Measurements from ENCODE around the gene ACOT4. TPM values are rescaled to one million over a fixed set of nuclear protein-coding genes. Genes with fewer than 3 reads are reported as not detected.
"Not testable (repeated sequence)": the region's sequence is repeated elsewhere in the genome, so short reads cannot be mapped to it uniquely, and the experiment has no call there.

ACOT4 gene
- total RNA-seq, 2 experiments from 2014 or later: 1.0 to 1.2 TPM

DNA sequence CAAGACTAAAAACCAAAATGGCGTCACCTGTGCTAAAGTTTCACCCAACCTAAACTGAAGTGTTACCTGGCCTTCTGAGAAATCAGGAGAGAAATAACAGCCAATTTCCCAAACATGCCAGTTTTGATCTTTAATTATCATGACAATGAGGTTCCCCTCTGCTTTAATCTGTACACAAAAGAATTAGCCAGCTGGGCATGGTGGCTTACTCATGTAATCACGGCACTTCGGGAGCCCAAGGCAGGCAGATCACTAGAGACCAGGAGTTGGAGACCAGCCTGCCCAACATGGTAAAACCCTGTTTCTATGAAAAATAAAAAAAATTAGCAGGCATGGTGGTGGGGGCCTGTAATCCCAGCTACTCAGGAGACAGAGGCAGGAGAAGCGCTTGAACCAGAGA, 37.8 kb upstream of the ACOT4 start:
- no peaks in the 10 kb centered on the region for H3K4me1 ChIP-seq (ENCODE audit: insufficient read depth, low read length)
- ChIA-PET POLR2A (no interaction called here), CTCF (no interaction called here)
- H3K27ac Mint-ChIP-seq: no peak overlapping the region
- no peak overlapping the region for H3K4me3 ChIP-seq (ENCODE audit: low read length)
- no peaks in the 10 kb centered on the region for H3K4me1 Mint-ChIP-seq (ENCODE audit: low read depth)
- TF ChIP-seq, protein P1, sequence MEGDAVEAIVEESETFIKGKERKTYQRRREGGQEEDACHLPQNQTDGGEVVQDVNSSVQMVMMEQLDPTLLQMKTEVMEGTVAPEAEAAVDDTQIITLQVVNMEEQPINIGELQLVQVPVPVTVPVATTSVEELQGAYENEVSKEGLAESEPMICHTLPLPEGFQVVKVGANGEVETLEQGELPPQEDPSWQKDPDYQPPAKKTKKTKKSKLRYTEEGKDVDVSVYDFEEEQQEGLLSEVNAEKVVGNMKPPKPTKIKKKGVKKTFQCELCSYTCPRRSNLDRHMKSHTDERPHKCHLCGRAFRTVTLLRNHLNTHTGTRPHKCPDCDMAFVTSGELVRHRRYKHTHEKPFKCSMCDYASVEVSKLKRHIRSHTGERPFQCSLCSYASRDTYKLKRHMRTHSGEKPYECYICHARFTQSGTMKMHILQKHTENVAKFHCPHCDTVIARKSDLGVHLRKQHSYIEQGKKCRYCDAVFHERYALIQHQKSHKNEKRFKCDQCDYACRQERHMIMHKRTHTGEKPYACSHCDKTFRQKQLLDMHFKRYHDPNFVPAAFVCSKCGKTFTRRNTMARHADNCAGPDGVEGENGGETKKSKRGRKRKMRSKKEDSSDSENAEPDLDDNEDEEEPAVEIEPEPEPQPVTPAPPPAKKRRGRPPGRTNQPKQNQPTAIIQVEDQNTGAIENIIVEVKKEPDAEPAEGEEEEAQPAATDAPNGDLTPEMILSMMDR (IDR thresholded peaks at IDR 0.05): no peak
- no peaks in the 10 kb centered on the region for H3K27me3 ChIP-seq (ENCODE audit: control insufficient read depth in 1 of 2, insufficient read depth in 2 of 2, low read length in 2 of 2)
- intact Hi-C loops (cut with DNase I, micrococcal nuclease): no loop called here
- DNase-seq (no peak), ATAC-seq (ENCODE audit: poor library complexity) (no peak)
- no peak overlapping the region for H3K4me3 Mint-ChIP-seq
- H3K36me3 ChIP-seq (ENCODE audit: insufficient read depth, low read length): no peaks in the 10 kb centered on the region
- H3K9me3 Mint-ChIP-seq: no peaks in the 10 kb centered on the region
- no peaks in the 10 kb centered on the region for H3K27me3 Mint-ChIP-seq
- no peak overlapping the region for H3K27ac ChIP-seq (ENCODE audit: low read depth in 1 of 2, low read length in 2 of 2)
- H3K36me3 Mint-ChIP-seq (ENCODE audit: low read depth): no peaks in the 10 kb centered on the region
- no peaks in the 10 kb centered on the region for H3K9me3 ChIP-seq (ENCODE audit: control insufficient read depth in 1 of 2, insufficient read depth in 1 of 2, low read length in 2 of 2)

DNA sequence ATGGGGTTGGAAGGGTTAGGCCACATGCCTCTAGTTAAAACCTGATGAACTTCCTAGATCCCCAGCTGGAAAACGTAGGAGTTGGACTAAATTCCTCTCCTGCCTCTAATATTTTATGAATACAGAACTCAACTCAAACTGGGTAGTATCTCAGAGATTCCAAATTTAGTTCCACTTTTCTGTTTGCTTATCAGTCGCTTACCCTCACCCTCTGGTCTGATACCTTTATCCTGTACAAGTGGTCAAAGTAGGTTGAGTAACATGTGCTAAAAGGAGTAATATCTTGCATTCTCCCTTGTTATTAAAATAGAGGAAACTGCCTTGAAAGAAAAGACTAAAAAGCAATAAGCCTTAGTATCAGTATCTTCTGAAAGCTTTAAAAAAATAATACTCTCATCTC, 34.5 kb upstream of the ACOT4 start:
- H3K36me3 ChIP-seq (ENCODE audit: insufficient read depth, low read length); H3K4me3 Mint-ChIP-seq; intact Hi-C loops (cut with DNase I, micrococcal nuclease); DNase-seq; POLR2A ChIA-PET; H3K36me3 Mint-ChIP-seq (ENCODE audit: low read depth); CTCF ChIA-PET; H3K4me1 ChIP-seq (ENCODE audit: insufficient read depth, low read length); H3K27ac ChIP-seq (ENCODE audit: low read depth in 1 of 2, low read length in 2 of 2); H3K27me3 ChIP-seq (ENCODE audit: control insufficient read depth in 1 of 2, insufficient read depth in 2 of 2, low read length in 2 of 2); H3K4me1 Mint-ChIP-seq (ENCODE audit: low read depth); H3K27ac Mint-ChIP-seq; ATAC-seq (ENCODE audit: poor library complexity); H3K9me3 Mint-ChIP-seq; H3K4me3 ChIP-seq (ENCODE audit: low read length); H3K27me3 Mint-ChIP-seq: not testable (repeated sequence)
- H3K9me3 ChIP-seq (ENCODE audit: control insufficient read depth in 1 of 2, insufficient read depth in 1 of 2, low read length in 2 of 2): peaks cover 0 to 11% of the 10 kb centered on the region in 2 experiments

DNA sequence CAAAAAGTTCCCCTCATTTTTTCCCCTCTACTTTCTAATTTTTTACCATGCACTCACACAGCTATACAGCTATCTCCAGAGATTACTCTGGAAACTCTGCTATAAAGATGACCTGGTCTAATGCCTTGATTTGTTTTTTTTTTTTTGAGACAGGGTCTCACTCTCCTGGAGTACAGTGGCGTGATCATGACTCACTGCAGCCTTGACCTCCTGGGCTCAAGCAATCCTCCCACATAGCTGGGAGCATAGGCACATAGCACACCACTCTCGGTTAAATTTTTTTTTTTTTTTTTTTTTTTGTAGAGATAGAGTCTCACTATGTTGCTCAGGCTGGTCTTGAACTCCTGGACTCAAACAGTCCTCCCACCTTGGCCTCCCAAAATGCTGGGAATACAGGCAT, 33.4 kb upstream of the ACOT4 start:
- peaks cover 12% of the 10 kb centered on the region for H3K36me3 Mint-ChIP-seq (ENCODE audit: low read depth)
- H3K27me3 Mint-ChIP-seq; H3K4me3 ChIP-seq (ENCODE audit: low read length); H3K27ac ChIP-seq (ENCODE audit: low read depth in 1 of 2, low read length in 2 of 2); H3K4me3 Mint-ChIP-seq; H3K27me3 ChIP-seq (ENCODE audit: control insufficient read depth in 1 of 2, insufficient read depth in 2 of 2, low read length in 2 of 2); DNase-seq; H3K27ac Mint-ChIP-seq; H3K9me3 Mint-ChIP-seq; H3K4me1 ChIP-seq (ENCODE audit: insufficient read depth, low read length); ATAC-seq (ENCODE audit: poor library complexity); POLR2A ChIA-PET; intact Hi-C loops (cut with DNase I, micrococcal nuclease); H3K4me1 Mint-ChIP-seq (ENCODE audit: low read depth); H3K36me3 ChIP-seq (ENCODE audit: insufficient read depth, low read length): not testable (repeated sequence)
- H3K9me3 ChIP-seq (ENCODE audit: control insufficient read depth in 1 of 2, insufficient read depth in 1 of 2, low read length in 2 of 2): peaks cover 0 to 11% of the 10 kb centered on the region in 2 experiments
- CTCF ChIA-PET: interaction anchor here (0.7 kb wide), 1 partner anchor 40 kb away, joined by 3 read pairs; no protein-coding TSS in a partner anchor

DNA sequence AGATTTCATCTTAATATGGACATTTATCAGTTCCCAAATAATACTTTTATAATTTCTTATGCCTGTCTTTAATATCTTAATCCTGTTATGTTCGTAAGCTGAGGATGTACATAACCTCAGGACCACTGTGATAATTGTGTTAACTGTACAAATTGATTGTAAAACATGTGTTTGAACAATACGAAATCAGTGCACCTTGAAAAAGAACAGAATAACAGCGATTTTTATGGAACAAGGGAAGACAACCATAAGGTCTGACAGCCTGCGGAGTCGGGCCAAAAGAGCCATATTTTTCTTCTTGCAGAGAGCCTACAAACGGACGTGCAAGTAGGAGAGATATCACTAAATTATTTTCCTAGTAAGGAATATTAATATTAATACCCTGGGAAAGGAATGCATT, 29.4 kb upstream of the ACOT4 start:
- POLR2A ChIA-PET; intact Hi-C loops (cut with DNase I, micrococcal nuclease); H3K27ac Mint-ChIP-seq: not testable (repeated sequence)

DNA sequence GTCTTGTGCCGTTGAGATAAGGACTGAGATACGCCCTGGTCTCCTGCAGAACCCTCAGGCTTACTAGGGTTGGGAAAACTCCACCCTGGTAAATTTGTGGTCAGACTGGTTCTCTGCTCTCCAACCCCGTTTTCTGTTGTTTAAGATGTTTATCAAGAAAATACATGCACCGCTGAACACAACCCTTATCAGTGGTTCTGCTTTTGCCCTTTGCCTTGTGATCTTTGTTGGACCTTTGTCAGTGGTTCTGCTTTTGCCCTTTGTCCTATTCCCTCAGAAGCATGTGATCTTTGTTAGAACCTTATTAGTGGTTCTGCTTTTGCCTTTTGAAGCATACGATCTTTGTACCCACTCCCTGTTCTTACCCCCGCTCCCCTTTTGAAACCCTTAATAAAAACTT, 29.0 kb upstream of the ACOT4 start:
- CTCF ChIA-PET; H3K4me3 ChIP-seq (ENCODE audit: low read length); H3K27ac Mint-ChIP-seq; ATAC-seq (ENCODE audit: poor library complexity); H3K27me3 ChIP-seq (ENCODE audit: control insufficient read depth in 1 of 2, insufficient read depth in 2 of 2, low read length in 2 of 2); POLR2A ChIA-PET; DNase-seq; H3K36me3 ChIP-seq (ENCODE audit: insufficient read depth, low read length); H3K27ac ChIP-seq (ENCODE audit: low read depth in 1 of 2, low read length in 2 of 2); intact Hi-C loops (cut with DNase I, micrococcal nuclease); H3K27me3 Mint-ChIP-seq; H3K4me3 Mint-ChIP-seq; H3K9me3 Mint-ChIP-seq: not testable (repeated sequence)
- Mint-ChIP-seq H3K4me1 (ENCODE audit: low read depth) (peaks cover 23% of the 10 kb centered on the region), H3K36me3 (ENCODE audit: low read depth) (peaks cover 29% of the 10 kb centered on the region)
- Histone ChIP-seq H3K9me3 (ENCODE audit: control insufficient read depth in 1 of 2, insufficient read depth in 1 of 2, low read length in 2 of 2) (peaks cover 0 to 11% of the 10 kb centered on the region in 2 experiments), H3K4me1 (ENCODE audit: insufficient read depth, low read length) (peaks cover 24% of the 10 kb centered on the region)

More for the DNA sequence above, 29.4 kb upstream of the ACOT4 start:
- CTCF ChIA-PET; ATAC-seq (ENCODE audit: poor library complexity); H3K27me3 Mint-ChIP-seq; DNase-seq; H3K4me3 ChIP-seq (ENCODE audit: low read length); H3K9me3 Mint-ChIP-seq; H3K27ac ChIP-seq (ENCODE audit: low read depth in 1 of 2, low read length in 2 of 2); H3K36me3 ChIP-seq (ENCODE audit: insufficient read depth, low read length); H3K4me3 Mint-ChIP-seq; H3K27me3 ChIP-seq (ENCODE audit: control insufficient read depth in 1 of 2, insufficient read depth in 2 of 2, low read length in 2 of 2): not testable (repeated sequence)
- Histone ChIP-seq H3K4me1 (ENCODE audit: insufficient read depth, low read length) (peaks cover 19% of the 10 kb centered on the region), H3K9me3 (ENCODE audit: control insufficient read depth in 1 of 2, insufficient read depth in 1 of 2, low read length in 2 of 2) (peaks cover 0 to 11% of the 10 kb centered on the region in 2 experiments)
- Mint-ChIP-seq H3K36me3 (ENCODE audit: low read depth) (peaks cover 24% of the 10 kb centered on the region), H3K4me1 (ENCODE audit: low read depth) (peaks cover 18% of the 10 kb centered on the region)

DNA sequence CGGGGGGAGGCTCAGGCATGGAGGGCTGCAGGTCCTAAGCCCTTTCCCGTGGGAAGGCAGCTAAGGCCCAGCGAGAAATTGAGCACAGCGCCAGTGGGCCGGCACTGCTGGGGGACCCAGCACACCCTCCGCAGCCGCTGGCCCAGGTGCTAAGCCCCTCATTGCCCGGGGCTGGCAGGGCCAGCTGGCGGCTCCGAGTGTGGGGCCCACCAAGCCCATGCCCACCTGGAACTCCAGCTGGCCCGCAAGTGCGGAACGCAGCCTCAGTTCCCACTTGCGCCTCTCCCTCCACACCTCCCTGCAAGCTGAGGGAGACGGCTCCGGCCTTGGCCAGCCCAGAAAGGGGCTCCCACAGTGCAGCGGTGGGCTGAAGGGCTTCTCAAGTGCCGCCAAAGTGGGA, 25.2 kb upstream of the ACOT4 start:
- H3K27me3 Mint-ChIP-seq; H3K27ac ChIP-seq (ENCODE audit: low read depth in 1 of 2, low read length in 2 of 2); H3K4me3 Mint-ChIP-seq; CTCF ChIA-PET; intact Hi-C loops (cut with DNase I, micrococcal nuclease); H3K9me3 ChIP-seq (ENCODE audit: control insufficient read depth in 1 of 2, insufficient read depth in 1 of 2, low read length in 2 of 2); ATAC-seq (ENCODE audit: poor library complexity); H3K36me3 ChIP-seq (ENCODE audit: insufficient read depth, low read length); H3K27me3 ChIP-seq (ENCODE audit: control insufficient read depth in 1 of 2, insufficient read depth in 2 of 2, low read length in 2 of 2); H3K9me3 Mint-ChIP-seq; H3K4me3 ChIP-seq (ENCODE audit: low read length); H3K27ac Mint-ChIP-seq; DNase-seq: not testable (repeated sequence)
- H3K36me3 Mint-ChIP-seq (ENCODE audit: low read depth): peaks cover 52% of the 10 kb centered on the region
- peaks cover 50% of the 10 kb centered on the region for H3K4me1 Mint-ChIP-seq (ENCODE audit: low read depth)
- POLR2A ChIA-PET: interaction anchor here (0.6 to 5.7 kb wide), 2 partner anchors 46 to 222 kb away, joined by 3 to 78 read pairs; partner anchors contain the start of gene ACOT6
- peaks cover 51% of the 10 kb centered on the region for H3K4me1 ChIP-seq (ENCODE audit: insufficient read depth, low read length)
